Measurements from ENCODE around the gene PEG3. TPM values are rescaled to one million over a fixed set of nuclear protein-coding genes. Genes with fewer than 3 reads are reported as not detected.

The PEG3 gene
- total and polyA plus RNA-seq, 2 of the 4 experiments (the other 2 are of a cell fraction): not detected

DNA sequence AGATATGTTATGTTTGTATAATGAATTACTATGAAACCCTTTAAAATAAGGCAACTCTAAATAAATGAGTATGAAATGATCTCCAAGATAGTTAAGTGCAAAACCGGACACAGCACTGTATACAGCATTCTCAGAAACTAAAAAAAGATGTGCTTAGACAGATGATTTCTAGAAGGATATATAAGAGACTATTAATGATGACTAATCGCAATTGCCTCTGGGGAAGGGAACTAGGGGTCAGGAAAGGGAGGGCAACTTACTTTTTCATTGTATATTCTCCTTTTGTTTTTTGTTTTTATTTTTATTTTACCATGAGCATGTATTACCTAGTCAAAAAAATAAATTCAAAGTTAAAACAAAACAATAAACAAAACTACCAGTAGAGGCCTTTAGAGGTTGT lies 12.8 kb downstream of the PEG3 start:
- TF ChIP-seq, protein P1, sequence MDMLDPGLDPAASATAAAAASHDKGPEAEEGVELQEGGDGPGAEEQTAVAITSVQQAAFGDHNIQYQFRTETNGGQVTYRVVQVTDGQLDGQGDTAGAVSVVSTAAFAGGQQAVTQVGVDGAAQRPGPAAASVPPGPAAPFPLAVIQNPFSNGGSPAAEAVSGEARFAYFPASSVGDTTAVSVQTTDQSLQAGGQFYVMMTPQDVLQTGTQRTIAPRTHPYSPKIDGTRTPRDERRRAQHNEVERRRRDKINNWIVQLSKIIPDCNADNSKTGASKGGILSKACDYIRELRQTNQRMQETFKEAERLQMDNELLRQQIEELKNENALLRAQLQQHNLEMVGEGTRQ (IDR thresholded peaks at IDR 0.05; ENCODE audit: low read depth, low read length): no peak
- TF ChIP-seq CHD1 (IDR thresholded peaks at IDR 0.05; ENCODE audit: low read depth, low read length): no peak
- no peak for TF ChIP-seq MAFK (IDR thresholded peaks at IDR 0.05; ENCODE audit: low read depth, low read length)
- no peak overlapping the region for H3K23ac ChIP-seq (ENCODE audit: low read depth, low read length)
- no TSS peak for BruUV-seq (replicated peaks)
- DNase-seq: no peak
- no peak overlapping the region for H2BK5ac ChIP-seq (ENCODE audit: low read depth, low read length, poor library complexity, severe bottlenecking)
- no peak overlapping the region for H3K4me3 ChIP-seq (ENCODE audit: insufficient read depth, low read depth, low read length)
- H3K4me2 ChIP-seq (ENCODE audit: low read depth, low read length): no peak overlapping the region
- no peak overlapping the region for H3K27ac ChIP-seq (ENCODE audit: insufficient read depth, low read length)
- no peak for ATAC-seq (ENCODE audit: low read depth)
- no CpG with 5 or more reads among the region's 2 CpGs for WGBS, 2 experiments (ENCODE audit: extremely low coverage in 2 of 2, insufficient read length in 1 of 2)
- ChIA-PET POLR2A (ENCODE audit: unreplicated experiment) (no interaction called here), CTCF (no interaction called here)
- no peak overlapping the region for H2BK120ac ChIP-seq (ENCODE audit: low read depth, low read length)
- H2AK5ac ChIP-seq (ENCODE audit: low read depth, low read length): no peak overlapping the region
- no peaks in the 10 kb centered on the region for H3K79me1 ChIP-seq (ENCODE audit: low read depth in 1 of 2, low read length in 2 of 2)
- H3K56ac ChIP-seq (ENCODE audit: extremely low read depth, insufficient read depth, low read length): no peak overlapping the region
- H3K14ac ChIP-seq (replicated peaks; ENCODE audit: low read depth, low read length): no peak overlapping the region
- H4K5ac ChIP-seq (ENCODE audit: low read depth, low read length): no peak overlapping the region
- H3K18ac ChIP-seq (ENCODE audit: low read depth, low read length): no peak overlapping the region
- H2AK9ac ChIP-seq (replicated peaks; ENCODE audit: low read depth, low read length, poor library complexity): no peak overlapping the region
- H3K4me1 ChIP-seq (ENCODE audit: control insufficient read depth, insufficient read depth, low read length): no peaks in the 10 kb centered on the region
- H4K91ac ChIP-seq (ENCODE audit: insufficient read depth, low read depth, low read length): no peak overlapping the region
- no peak overlapping the region for H2AFZ ChIP-seq (replicated peaks; ENCODE audit: low read length, poor library complexity)
- dilution Hi-C loops (cut with HindIII; ENCODE audit: low sequenced_read_pairs, unreplicated experiment) (no loop called here), intact Hi-C loops (cut with micrococcal nuclease) (no loop called here), in situ Hi-C loops (cut with MboI; ENCODE audit: low sequenced_read_pairs) (no loop called here)
- H3K9ac ChIP-seq (ENCODE audit: low read depth, low read length): no peak overlapping the region
- H3K4ac ChIP-seq (ENCODE audit: low read depth, low read length): no peak overlapping the region
- no peaks in the 10 kb centered on the region for H3K9me1 ChIP-seq (ENCODE audit: insufficient read depth, low read length)
- no peaks in the 10 kb centered on the region for H3K27me3 ChIP-seq (ENCODE audit: control insufficient read depth, insufficient read depth, low read length)
- peaks cover 37% of the 10 kb centered on the region for H3K9me3 ChIP-seq (ENCODE audit: control insufficient read depth, insufficient read depth, low read length)
- H4K20me1 ChIP-seq (ENCODE audit: insufficient read depth, low read length): no peaks in the 10 kb centered on the region
- no peak overlapping the region for H2BK15ac ChIP-seq (ENCODE audit: low read depth, low read length)
- no peak overlapping the region for H2BK20ac ChIP-seq (ENCODE audit: low read depth, low read length)
- H4K8ac ChIP-seq (ENCODE audit: low read depth in 2 of 2, low read length in 2 of 2): no peak overlapping the region
- no peaks in the 10 kb centered on the region for H3K36me3 ChIP-seq (ENCODE audit: control insufficient read depth, insufficient read depth, low read length)

All from IMR-90 (cell line).